HCT116 (cell line): ENCODE data around the gene CD247. TPM values are rescaled to one million over a fixed set of nuclear protein-coding genes. Genes with fewer than 3 reads are reported as not detected.

Experiments
- ATAC-seq: fragments of 200-7000 bp; cut with Tn5 transposase; 2 replicates; pipeline ENCODE4 v1.9.1; 2020; ENCODE audit warnings: mild to moderate bottlenecking, moderate library complexity
- BruUV-seq: library from RNA; stranded (reverse); fragments of 400-500 nt; replicated peaks from 2 replicates; lab custom pipeline; 2021; lab: Mats Ljungman, UMichigan
- CTCF ChIA-PET: fragments of 300-600 bp; sonication (Branson Sonifier 250); formaldehyde crosslinking; loops from one replicate; lab custom pipeline; 2021; ENCODE audit warnings: antibody characterized with exemption; lab: Charles Lee
- POLR2A ChIA-PET: fragments of 300-600, 350-600 bp; sonication (Branson Sonifier 250); formaldehyde crosslinking; loops from one replicate; lab custom pipeline; 2021; ENCODE audit warnings: antibody characterized with exemption; lab: Charles Lee
- RAD21 ChIA-PET, 2 experiments: fragments of 300-600 bp; sonication (Branson Sonifier 250); formaldehyde crosslinking; loops; one replicate each; lab custom pipeline; 2023; ENCODE audit warnings: low total read pairs in 2 of 2; ENCODE audit not compliant: uncharacterized antibody in 2 of 2, unreplicated experiment in 2 of 2, low non-redundant PET in 1 of 2; lab: Charles Lee
- DNase-seq: peaks from one replicate; pipeline ENCODE4 v3.0.0-alpha.2; 2010; ENCODE audit warnings: low read depth, low spot score
- H2AFZ ChIP-seq: fragments of 200-600 bp; shearing (Covaris generic), sonication (generic); 2 replicates; pipeline ENCODE4 v1.6.1; 2017; ENCODE audit warnings: low read depth, mixed run types, mixed read lengths, antibody characterized with exemption, low read length; ENCODE audit not compliant: poor library complexity, severe bottlenecking
- H3K27ac ChIP-seq: 2 replicates; pipeline ENCODE4 v1.5.1; 2012; ENCODE audit warnings: low read depth, low read length
- H3K27me3 ChIP-seq: fragments of 200-600 bp; sonication (generic); 2 replicates; pipeline ENCODE4 v1.6.1; 2016; ENCODE audit warnings: mixed run types, low read length, mixed read lengths; ENCODE audit not compliant: insufficient read depth
- H3K36me3 ChIP-seq, 2 experiments: fragments of 200-500 bp in 1 of 2; fragments of 200-600 bp in 1 of 2; sonication (Bioruptor generic) in 1 of 2; sonication (generic) in 1 of 2; 2 replicates each; pipeline versions ENCODE4 v1.5.1 to v1.6.1; 2014 to 2016; ENCODE audit warnings: low read length in 2 of 2, inconsistent platforms in 1 of 2, mixed read lengths in 1 of 2, mixed run types in 1 of 2; ENCODE audit not compliant: insufficient read depth in 2 of 2, control insufficient read depth in 1 of 2
- H3K4me1 ChIP-seq, 2 experiments: fragments of 200-600 bp in 1 of 2; sonication (generic) in 1 of 2; 2 replicates each; pipeline versions ENCODE4 v1.5.1 to v1.6.1; 2012 to 2017; ENCODE audit warnings: low read length in 2 of 2, inconsistent platforms in 1 of 2, mild to moderate bottlenecking in 1 of 2, mixed read lengths in 1 of 2, mixed run types in 1 of 2, moderate library complexity in 1 of 2; ENCODE audit not compliant: insufficient read depth in 2 of 2, control insufficient read depth in 1 of 2
- H3K4me2 ChIP-seq: fragments of 200-600 bp; sonication (generic); 2 replicates; pipeline ENCODE4 v1.6.1; 2017; ENCODE audit warnings: mixed run types, low read length, mixed read lengths
- H3K4me3 ChIP-seq, 2 experiments: fragments of 200-600 bp in 1 of 2; sonication (generic) in 1 of 2; replicated peaks in 1 of 2; 2 replicates each; pipeline ENCODE4 v1.5.1; 2011 to 2016; ENCODE audit warnings: low read length in 2 of 2, control low read depth in 1 of 2, low read depth in 1 of 2, mild to moderate bottlenecking in 1 of 2, mixed read lengths in 1 of 2, mixed run types in 1 of 2
- H3K79me2 ChIP-seq: fragments of 200-600 bp; sonication (generic); 2 replicates; pipeline ENCODE4 v1.6.1; 2017; ENCODE audit warnings: mild to moderate bottlenecking, mixed run types, low read length, moderate library complexity, mixed read lengths; ENCODE audit not compliant: insufficient read depth
- H3K9ac ChIP-seq: fragments of 200-600 bp; sonication (generic); 2 replicates; pipeline ENCODE4 v1.6.1; 2016; ENCODE audit warnings: low read length, mixed read lengths
- H3K9me2 ChIP-seq: fragments of 200-600 bp; sonication (generic), shearing (Covaris generic); 2 replicates; pipeline ENCODE4 v1.6.1; 2017; ENCODE audit warnings: mixed run types, mild to moderate bottlenecking, moderate library complexity; ENCODE audit not compliant: insufficient read depth
- H3K9me3 ChIP-seq, 2 experiments: fragments of 200-500 bp in 1 of 2; fragments of 200-600 bp in 1 of 2; sonication (Bioruptor generic) in 1 of 2; sonication (generic) in 1 of 2; 2 replicates each; pipeline ENCODE4 v1.6.1; 2014 to 2017; ENCODE audit warnings: low read length in 2 of 2, mixed read lengths in 2 of 2, inconsistent platforms in 1 of 2, low read depth in 1 of 2, mild to moderate bottlenecking in 1 of 2, mixed run types in 1 of 2, moderate library complexity in 1 of 2; ENCODE audit not compliant: control insufficient read depth in 1 of 2, insufficient read depth in 1 of 2
- H4K20me1 ChIP-seq: fragments of 200-600 bp; sonication (generic), shearing (Covaris generic); 2 replicates; pipeline ENCODE4 v1.6.1; 2017; ENCODE audit warnings: mixed run types, mild to moderate bottlenecking, moderate library complexity; ENCODE audit not compliant: insufficient read depth
- CBX3 ChIP-seq: IDR thresholded peaks from 2 replicates; pipeline ENCODE4 v1.6.1; 2012; ENCODE audit warnings: low read depth
- CEBPB ChIP-seq: IDR thresholded peaks from 2 replicates; pipeline ENCODE4 v1.6.1; 2012; ENCODE audit warnings: low read depth
- CTCF ChIP-seq, 3 experiments: fragments of 200-600 bp in 1 of 3; sonication (generic) in 1 of 3; IDR thresholded peaks in 2 of 3; conservative IDR thresholded peaks in 1 of 3; 2 replicates each; pipeline ENCODE4 v1.5.1; 2012 to 2017; ENCODE audit warnings: low read depth in 2 of 3, low read length in 2 of 3, antibody characterized with exemption in 1 of 3, borderline replicate concordance in 1 of 3, control low read depth in 1 of 3, mild to moderate bottlenecking in 1 of 3, mixed read lengths in 1 of 3, mixed run types in 1 of 3, moderate library complexity in 1 of 3; ENCODE audit not compliant: insufficient read depth in 1 of 3
- EGR1 ChIP-seq: IDR thresholded peaks from 2 replicates; pipeline ENCODE4 v1.6.1; 2012; ENCODE audit warnings: low read depth
- EZH2 ChIP-seq: fragments of 200-600 bp; sonication (generic); IDR thresholded peaks from 2 replicates; pipeline ENCODE4 v1.6.1; 2017; ENCODE audit warnings: antibody characterized with exemption, mixed run types
- EZH2phosphoT487 ChIP-seq: fragments of 200-600 bp; IDR thresholded peaks from 2 replicates; pipeline ENCODE4 v1.6.1; 2018; ENCODE audit warnings: antibody characterized with exemption, borderline replicate concordance
- FOSL1 ChIP-seq: IDR thresholded peaks from 2 replicates; pipeline ENCODE4 v1.6.1; 2012; ENCODE audit warnings: low read depth
- JUND ChIP-seq: IDR thresholded peaks from 2 replicates; pipeline ENCODE4 v1.6.1; 2012
- MAX ChIP-seq: IDR thresholded peaks from 2 replicates; pipeline ENCODE4 v1.6.1; 2012
- POLR2AphosphoS5 ChIP-seq: IDR thresholded peaks from 2 replicates; pipeline ENCODE4 v1.6.1; 2011; ENCODE audit warnings: mild to moderate bottlenecking, low read depth, low read length, moderate library complexity
- RAD21 ChIP-seq: IDR thresholded peaks from 2 replicates; pipeline ENCODE4 v1.6.1; 2012; ENCODE audit warnings: low read depth, mild to moderate bottlenecking
- REST ChIP-seq: IDR thresholded peaks from 2 replicates; pipeline ENCODE4 v1.6.1; 2012; ENCODE audit warnings: low read depth
- SIN3A ChIP-seq: IDR thresholded peaks from 2 replicates; pipeline ENCODE4 v1.6.1; 2012; ENCODE audit warnings: low read depth
- SP1 ChIP-seq: IDR thresholded peaks from 2 replicates; pipeline ENCODE4 v1.6.1; 2012; ENCODE audit warnings: low read depth
- SRF ChIP-seq: IDR thresholded peaks from 2 replicates; pipeline ENCODE4 v1.6.1; 2012; ENCODE audit warnings: low read depth
- TCF7L2 ChIP-seq: IDR thresholded peaks from 2 replicates; pipeline ENCODE4 v1.7.0; 2011; ENCODE audit warnings: borderline replicate concordance, inconsistent platforms; ENCODE audit not compliant: insufficient read depth, insufficient read length; ENCODE audit errors: extremely low read depth
- ZBTB33 ChIP-seq: IDR thresholded peaks from 2 replicates; pipeline ENCODE4 v1.6.1; 2011; ENCODE audit warnings: mild to moderate bottlenecking, low read length, moderate library complexity; ENCODE audit not compliant: insufficient replicate concordance; ENCODE audit errors: extremely low read depth
- ZFX ChIP-seq: fragments of 450-650 bp; IDR thresholded peaks from 2 replicates; pipeline ENCODE4 v1.6.1; 2017
- ZNF274 ChIP-seq: fragments of 200-500 bp; sonication (Bioruptor generic); IDR thresholded peaks from 2 replicates; pipeline ENCODE4 v1.6.1; 2014; ENCODE audit warnings: mild to moderate bottlenecking, low read depth, low read length, inconsistent platforms
- intact Hi-C: fragments of 100-400 bp; cut with micrococcal nuclease; formaldehyde crosslinking; loops from 2 replicates; pipeline ENCODE4 v1.10.0; 2022
- total RNA-seq: library from RNA; stranded (reverse); gene quantifications from one replicate; pipeline ENCODE4 v1.2.1, GENCODE V29; 2021; ENCODE audit not compliant: unreplicated experiment

Gene CD247
- total RNA-seq, 1 experiment from 2014 or later = 0.57 TPM

- Histone ChIP-seq H3K4me3 (no peak overlapping the region), H4K20me1 (no peaks in the 10 kb centered on the region), H3K9ac (no peak overlapping the region), H3K4me1 (peaks cover 0 to 6% of the 10 kb centered on the region in 2 experiments; a peak in 1 of 4 replicates), H3K27ac (no peak overlapping the region), H2AFZ (no peak overlapping the region), H3K79me2 (no peaks in the 10 kb centered on the region), H3K9me2 (no peaks in the 10 kb centered on the region), H3K9me3 (no peaks in the 10 kb centered on the region), H3K36me3 (peaks cover 0 to 6% of the 10 kb centered on the region in 2 experiments; a peak in 1 of 4 replicates), H3K27me3 (no peaks in the 10 kb centered on the region), H3K4me2 (no peak overlapping the region)
- ChIA-PET POLR2A (no interaction called here), RAD21 (no interaction called here), CTCF (interaction anchor here (0.9 kb wide), 1 partner anchor 198 kb away, joined by 3 read pairs; no protein-coding TSS in a partner anchor)
- TF ChIP-seq SP1 = no peak
- no peak for TF ChIP-seq CBX3
- no peak for TF ChIP-seq REST
- no peak for TF ChIP-seq CTCF (IDR thresholded peaks at IDR 0.05 in 2 of 3, conservative IDR thresholded peaks at IDR 0.05 in 1 of 3; ENCODE audit: borderline replicate concordance in 1 of 3, insufficient read depth in 1 of 3, low read depth in 2 of 3, low read length in 2 of 3)
- no peak for TF ChIP-seq MAX
- no peak for TF ChIP-seq EZH2
- TF ChIP-seq SIN3A = no peak
- TF ChIP-seq CEBPB = no peak
- no peak for TF ChIP-seq RAD21
- no peak for TF ChIP-seq TCF7L2
- no peak for TF ChIP-seq ZNF274
- TF ChIP-seq POLR2AphosphoS5 = no peak
- TF ChIP-seq EZH2phosphoT487 = no peak
- TF ChIP-seq ZBTB33 = no peak
- TF ChIP-seq EGR1 = no peak
- TF ChIP-seq ZFX = no peak
- no peak for TF ChIP-seq FOSL1
- no peak for TF ChIP-seq JUND
- TF ChIP-seq SRF = no peak
- ATAC-seq = no peak
- intact Hi-C loops = no loop called here
- no peak for DNase-seq
- no TSS peak for BruUV-seq
These were observed 99.9 kb downstream of the CD247 start for GRCh38 chr1:167418391-167418790.
